ENCODE data around the gene GRIN2A.

DNA sequence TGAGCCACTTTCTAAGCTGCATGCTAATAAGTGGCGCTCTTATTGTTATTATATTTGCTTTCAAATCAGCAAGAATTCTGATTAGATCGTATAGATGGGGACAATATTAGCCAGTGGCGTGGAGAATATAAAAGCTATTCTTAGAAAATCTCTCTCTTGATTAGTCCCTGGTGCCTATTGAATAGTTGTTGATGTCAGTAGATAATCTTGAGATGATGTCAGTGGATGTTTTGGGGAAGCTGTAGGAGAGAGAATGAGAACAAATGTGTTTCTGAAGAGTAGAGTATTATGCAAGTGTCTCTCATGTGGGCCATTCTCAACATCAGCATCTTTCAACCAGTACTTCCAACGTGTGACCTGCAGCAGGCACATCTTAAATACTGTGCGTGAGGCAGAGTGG is 445.7 kb downstream of the GRIN2A start:
- TF ChIP-seq, protein P1, sequence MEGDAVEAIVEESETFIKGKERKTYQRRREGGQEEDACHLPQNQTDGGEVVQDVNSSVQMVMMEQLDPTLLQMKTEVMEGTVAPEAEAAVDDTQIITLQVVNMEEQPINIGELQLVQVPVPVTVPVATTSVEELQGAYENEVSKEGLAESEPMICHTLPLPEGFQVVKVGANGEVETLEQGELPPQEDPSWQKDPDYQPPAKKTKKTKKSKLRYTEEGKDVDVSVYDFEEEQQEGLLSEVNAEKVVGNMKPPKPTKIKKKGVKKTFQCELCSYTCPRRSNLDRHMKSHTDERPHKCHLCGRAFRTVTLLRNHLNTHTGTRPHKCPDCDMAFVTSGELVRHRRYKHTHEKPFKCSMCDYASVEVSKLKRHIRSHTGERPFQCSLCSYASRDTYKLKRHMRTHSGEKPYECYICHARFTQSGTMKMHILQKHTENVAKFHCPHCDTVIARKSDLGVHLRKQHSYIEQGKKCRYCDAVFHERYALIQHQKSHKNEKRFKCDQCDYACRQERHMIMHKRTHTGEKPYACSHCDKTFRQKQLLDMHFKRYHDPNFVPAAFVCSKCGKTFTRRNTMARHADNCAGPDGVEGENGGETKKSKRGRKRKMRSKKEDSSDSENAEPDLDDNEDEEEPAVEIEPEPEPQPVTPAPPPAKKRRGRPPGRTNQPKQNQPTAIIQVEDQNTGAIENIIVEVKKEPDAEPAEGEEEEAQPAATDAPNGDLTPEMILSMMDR (IDR thresholded peaks at IDR 0.05) = no peak
- no peak for TF ChIP-seq POLR2A (IDR thresholded peaks at IDR 0.05)

Measured in Peyer's patch (tissue), 4 donors.